ENCODE data around the gene BMERB1.
"Not testable (repeated sequence)": the region's sequence is repeated elsewhere in the genome, so short reads cannot be mapped to it uniquely, and the experiment has no call there.

BMERB1 gene

GRCh38 chr16:15559176-15559575, 124.8 kb downstream of the BMERB1 start:
- no peak for DNase-seq (ENCODE audit: low read depth)

- no peak for DNase-seq (ENCODE audit: low read depth)
Measured at GRCh38 chr16:15564604-15565339, 130.4 kb downstream of the BMERB1 start.

GRCh38 chr16:15566095-15566494, 131.7 kb downstream of the BMERB1 start:
- DNase-seq (ENCODE audit: low read depth), result no peak

- no peak for DNase-seq (ENCODE audit: low read depth)
Measured at GRCh38 chr16:15567823-15568222, 133.4 kb downstream of the BMERB1 start.

GRCh38 chr16:15570666-15571065, 136.3 kb downstream of the BMERB1 start:
- not testable (repeated sequence) for DNase-seq (ENCODE audit: low read depth)

GRCh38 chr16:15571557-15571956, 137.2 kb downstream of the BMERB1 start:
- no peak for DNase-seq (ENCODE audit: low read depth)

GRCh38 chr16:15572329-15573001, 138.1 kb downstream of the BMERB1 start:
- DNase-seq (ENCODE audit: low read depth), result peak; percentile 39

- DNase-seq (ENCODE audit: low read depth), result no peak
Measured at GRCh38 chr16:15573274-15573895, 139.0 kb downstream of the BMERB1 start.

- not testable (repeated sequence) for DNase-seq (ENCODE audit: low read depth)
Measured at GRCh38 chr16:15573896-15574613, 139.7 kb downstream of the BMERB1 start.

GRCh38 chr16:15574614-15574948, 140.2 kb downstream of the BMERB1 start:
- DNase-seq (ENCODE audit: low read depth), result no peak

- DNase-seq (ENCODE audit: low read depth), result no peak
Measured at GRCh38 chr16:15575293-15576049, 141.1 kb downstream of the BMERB1 start.

- no peak for DNase-seq (ENCODE audit: low read depth)
Measured at GRCh38 chr16:15576960-15577958, 142.9 kb downstream of the BMERB1 start.

- DNase-seq (ENCODE audit: low read depth), result no peak
Measured at GRCh38 chr16:15578824-15579223, 144.4 kb downstream of the BMERB1 start.

GRCh38 chr16:15581127-15581815, 146.9 kb downstream of the BMERB1 start:
- DNase-seq (ENCODE audit: low read depth), result no peak

- DNase-seq (ENCODE audit: low read depth), result no peak
Measured at GRCh38 chr16:15583526-15583925, 149.1 kb downstream of the BMERB1 start.

GRCh38 chr16:15585956-15586355, 151.6 kb downstream of the BMERB1 start:
- no peak for DNase-seq (ENCODE audit: low read depth)

GRCh38 chr16:15586716-15587115, 152.3 kb downstream of the BMERB1 start:
- no peak for DNase-seq (ENCODE audit: low read depth)

- DNase-seq (ENCODE audit: low read depth), result no peak
Measured at GRCh38 chr16:15587152-15587825, 152.9 kb downstream of the BMERB1 start.

- no peak for DNase-seq (ENCODE audit: low read depth)
Measured at GRCh38 chr16:15592324-15592723, 157.9 kb downstream of the BMERB1 start.
